HG03045 (cell line): ENCODE results near the gene PPP1R3D.
"Not testable (repeated sequence)": the region's sequence is repeated elsewhere in the genome, so short reads cannot be mapped to it uniquely, and the experiment has no call there.

ENCODE experiments used
- ATAC-seq: cut with Tn5 transposase; IDR thresholded peaks from one replicate; pipeline ENCODE4 v1.9.1; 2021; ENCODE audit warnings: mild to moderate bottlenecking, moderate library complexity; ENCODE audit not compliant: unreplicated experiment

PPP1R3D gene

DNA sequence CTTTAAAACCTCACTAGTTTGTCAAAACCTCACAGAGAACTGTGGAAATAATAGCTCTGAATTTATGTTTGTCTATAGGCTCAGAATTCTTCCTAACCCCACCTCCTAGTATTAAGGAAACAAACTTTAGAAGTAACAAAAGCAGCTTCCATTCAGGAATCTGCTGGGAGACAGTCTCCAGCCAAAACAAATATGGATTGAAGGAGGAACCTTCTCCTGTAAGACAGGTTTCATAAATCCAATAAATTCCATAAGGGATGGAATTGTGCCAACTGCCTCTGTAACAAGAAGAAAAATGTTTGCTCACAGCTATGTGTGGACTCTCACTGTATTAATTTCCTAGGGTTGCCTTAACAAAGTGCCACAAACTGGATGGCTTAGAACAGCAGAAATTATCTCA is 14.2 kb downstream of the PPP1R3D start:
- no peak for ATAC-seq

DNA sequence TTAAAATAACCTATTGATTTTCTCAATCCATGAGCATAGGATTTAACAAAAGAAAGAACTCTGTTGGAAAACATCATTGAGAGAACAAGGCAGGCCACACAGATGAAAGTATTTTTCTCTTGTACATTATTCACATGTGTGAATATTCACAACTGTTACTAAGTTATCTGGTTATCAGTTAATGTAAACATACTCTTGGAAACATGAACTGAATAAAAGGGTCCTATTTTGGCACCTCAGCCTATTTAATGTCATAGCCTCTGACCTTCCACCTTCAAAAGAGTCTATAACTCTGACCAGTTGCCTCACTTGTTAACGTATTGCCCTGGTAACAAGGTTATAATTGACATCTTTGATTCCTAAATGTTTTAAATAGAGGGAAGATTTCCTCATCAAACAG is 14.7 kb downstream of the PPP1R3D start:
- no peak for ATAC-seq

DNA sequence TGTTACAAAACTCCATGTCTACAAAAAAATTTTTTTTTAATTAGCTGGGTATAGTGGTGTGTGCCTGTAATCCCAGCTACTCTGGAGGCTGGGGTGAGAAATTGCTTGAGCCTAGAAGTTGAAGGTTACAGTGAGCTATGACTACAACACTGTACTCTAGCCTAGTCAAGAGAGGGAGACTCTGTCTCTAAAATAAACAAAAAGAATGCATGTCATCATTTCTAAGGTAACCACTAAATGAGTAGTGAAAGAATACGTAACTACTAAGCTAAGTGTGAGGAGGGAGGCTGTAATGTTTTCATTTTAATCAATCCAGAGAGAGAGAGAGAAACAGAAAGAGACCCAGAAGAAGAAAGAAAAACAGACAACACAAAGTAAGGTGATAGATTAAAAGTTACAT is 16.6 kb downstream of the PPP1R3D start:
- ATAC-seq = no peak

DNA sequence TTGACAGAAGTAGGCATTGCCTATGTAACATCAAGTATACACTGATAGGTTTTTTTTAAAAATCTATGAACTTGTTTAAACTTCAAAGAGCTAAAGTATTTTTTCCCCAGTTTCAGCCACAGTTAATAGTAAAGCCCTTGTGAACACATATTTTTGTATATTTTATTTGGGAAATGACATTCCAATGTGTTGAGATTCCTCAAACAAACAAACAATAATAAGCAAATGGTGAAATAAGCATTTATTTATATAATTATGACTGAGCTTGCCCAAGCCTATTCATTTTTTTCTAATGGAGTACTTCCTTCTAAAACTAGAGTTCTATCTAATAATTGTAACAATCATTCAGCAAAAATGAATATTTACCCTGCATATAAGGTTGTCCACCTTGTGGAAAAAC is 19.2 kb downstream of the PPP1R3D start:
- ATAC-seq = no peak

DNA sequence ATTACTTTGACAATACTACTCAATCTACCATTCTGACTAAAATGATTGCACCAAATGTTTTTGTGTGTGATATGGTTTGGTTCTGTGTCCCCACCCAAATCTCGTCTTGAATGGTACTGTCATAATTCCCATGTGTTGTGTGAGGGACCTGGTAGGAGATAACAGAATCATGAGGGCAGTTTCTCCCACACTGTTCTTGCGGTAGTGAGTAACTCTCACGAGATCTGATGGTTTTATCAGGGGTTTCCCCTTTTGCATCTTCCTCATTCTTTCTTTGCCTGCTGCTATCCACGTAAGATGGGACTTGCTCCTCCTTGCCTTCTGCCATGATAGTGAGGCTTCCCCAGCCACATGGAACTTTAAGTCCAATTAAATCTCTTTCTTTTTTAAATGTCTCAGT is 27.5 kb downstream of the PPP1R3D start:
- no peak for ATAC-seq

DNA sequence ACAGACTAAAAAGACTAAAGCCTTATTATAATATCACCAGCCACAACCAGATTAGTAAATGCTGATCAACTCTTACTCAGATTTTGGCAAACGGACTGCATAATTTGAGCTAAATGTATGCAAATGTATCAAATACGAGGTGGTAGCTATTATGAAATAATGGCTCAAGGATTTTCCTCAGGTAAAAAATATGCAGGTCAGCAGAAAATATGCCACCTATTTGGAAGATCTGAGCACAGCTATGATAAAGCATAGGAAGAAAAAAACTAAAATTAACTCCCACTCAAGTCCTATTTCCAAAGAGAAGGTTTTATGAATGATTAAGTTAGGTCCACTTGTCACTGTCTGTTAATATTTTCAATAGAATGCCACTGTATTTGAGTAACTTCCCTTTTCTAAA is 29.1 kb downstream of the PPP1R3D start:
- ATAC-seq = no peak

DNA sequence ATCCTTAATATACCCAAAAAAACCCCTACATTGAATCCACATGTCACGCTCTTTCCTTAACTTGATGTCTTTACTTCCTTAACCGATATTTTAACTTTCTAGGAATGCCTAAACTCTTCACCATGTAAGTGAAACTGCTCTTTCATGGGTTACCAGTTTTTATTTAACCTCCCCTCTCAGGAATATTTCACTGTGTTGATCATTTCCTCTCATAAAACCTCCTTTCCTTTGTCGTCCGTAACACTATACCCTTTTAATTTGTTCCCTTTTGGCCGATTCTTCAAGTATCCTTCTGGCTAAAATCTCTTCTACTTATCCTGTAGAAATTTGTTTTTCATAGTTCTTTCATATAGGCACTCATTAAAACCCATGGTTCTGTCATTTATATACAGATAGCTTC is 31.2 kb downstream of the PPP1R3D start:
- ATAC-seq = no peak

DNA sequence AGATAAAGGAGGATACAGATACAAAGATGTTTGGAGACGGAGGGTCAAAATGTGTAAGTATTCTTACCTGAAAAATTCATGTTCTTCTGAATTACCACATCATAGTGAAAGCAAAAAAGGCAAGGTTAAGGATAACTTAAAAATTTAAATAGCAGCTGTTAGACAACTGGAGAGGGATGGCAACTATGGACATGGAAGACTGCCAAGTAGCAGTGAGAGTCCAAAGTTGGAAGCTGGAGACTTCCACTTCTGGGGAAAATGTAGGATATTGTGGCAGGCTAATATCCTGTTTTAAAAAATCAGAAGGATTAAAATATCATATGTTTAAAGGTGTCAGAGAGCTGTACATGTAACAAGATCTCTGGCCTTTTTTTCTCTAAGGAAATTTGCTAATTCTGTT is 36.5 kb downstream of the PPP1R3D start:
- no peak for ATAC-seq

DNA sequence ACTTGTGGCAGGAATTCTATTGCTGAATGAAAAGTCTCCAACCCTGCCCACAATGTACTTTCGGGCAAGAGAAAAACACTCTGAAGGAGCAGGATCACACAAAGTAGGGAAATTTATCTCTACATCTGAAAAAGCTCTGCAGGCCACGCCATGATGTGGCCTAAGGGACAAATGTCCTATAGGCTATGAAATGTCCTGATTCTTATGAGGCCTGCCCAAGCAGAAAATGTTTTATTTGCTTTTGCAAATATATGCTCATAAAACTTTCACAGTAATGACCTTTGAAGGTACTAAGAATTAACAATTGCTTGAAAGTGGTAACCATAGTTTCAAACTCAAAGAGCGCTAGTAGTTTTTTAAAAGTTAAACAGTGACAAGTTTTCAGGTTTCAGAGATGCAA is 37.6 kb downstream of the PPP1R3D start:
- ATAC-seq = no peak

DNA sequence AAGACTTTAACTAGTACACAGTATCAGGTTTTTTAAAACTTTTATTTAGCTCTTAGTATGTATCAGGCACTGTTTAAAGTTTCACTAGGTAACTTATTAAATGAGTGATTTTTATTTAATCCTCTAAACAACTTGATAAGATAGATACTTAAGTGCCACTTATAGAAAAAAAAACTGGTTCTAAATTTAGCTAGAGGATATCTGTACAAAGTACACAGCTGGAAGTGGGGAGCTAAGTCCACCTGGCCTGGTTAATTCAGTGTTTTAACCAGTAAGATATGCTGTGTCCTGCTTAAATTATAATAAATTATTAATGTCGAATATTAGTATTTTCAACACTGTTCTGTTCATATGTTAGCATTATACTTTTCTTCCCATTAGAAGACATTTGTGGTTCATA is 44.2 kb downstream of the PPP1R3D start:
- no peak for ATAC-seq

DNA sequence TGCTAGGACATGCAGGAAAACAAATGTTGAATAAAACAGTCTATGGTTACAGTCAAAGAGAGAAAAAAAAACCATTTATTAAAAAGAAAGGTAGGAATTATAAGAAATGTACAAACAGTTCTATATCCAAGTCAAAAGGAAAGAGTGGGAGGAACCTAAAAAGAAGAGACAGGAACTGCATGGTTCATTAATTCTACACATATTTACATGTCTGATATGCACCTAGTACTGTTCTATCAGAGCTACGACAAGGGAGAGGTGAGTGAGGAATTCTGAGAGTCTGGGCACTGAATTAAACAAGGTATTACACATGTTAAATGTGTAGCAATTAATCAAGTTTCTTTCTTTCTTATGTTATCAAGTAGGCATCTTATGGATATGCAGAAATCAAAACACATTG is 48.5 kb downstream of the PPP1R3D start:
- no peak for ATAC-seq

DNA sequence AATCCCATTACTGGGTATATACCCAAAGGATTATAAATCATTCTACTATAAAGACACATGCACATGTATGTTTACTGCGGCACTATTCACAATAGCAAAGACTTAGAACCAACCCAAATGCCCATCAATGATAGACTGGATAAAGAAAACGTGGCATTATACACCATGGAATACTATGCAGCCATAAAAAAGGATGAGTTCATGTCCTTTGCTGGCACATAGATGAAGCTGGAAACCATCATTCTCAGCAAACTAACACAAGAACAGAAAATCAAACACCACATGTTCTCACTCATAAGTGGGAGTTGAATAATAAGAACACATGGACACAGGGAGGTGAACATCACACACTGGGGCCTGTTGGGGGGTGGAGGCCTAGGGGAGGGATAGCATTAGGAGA is 50.1 kb downstream of the PPP1R3D start:
- not testable (repeated sequence) for ATAC-seq

DNA sequence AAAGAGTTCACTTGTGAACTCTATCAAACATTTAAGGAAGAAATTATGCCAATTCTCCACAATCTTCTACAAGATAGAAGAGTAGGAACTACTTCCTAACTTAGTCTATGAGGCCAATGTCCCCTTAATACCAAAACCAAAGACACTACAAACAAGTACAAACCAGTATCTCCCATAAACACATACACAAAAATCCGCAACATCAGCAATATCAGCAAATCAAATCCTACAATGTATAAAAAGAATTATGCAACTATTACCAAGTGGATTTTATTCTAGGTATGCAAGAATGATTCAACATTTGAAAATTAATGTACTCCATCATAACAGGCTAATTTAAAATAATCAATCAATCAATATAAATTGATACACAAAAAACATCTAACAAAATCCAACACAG is 52.1 kb downstream of the PPP1R3D start:
- no peak for ATAC-seq
